AG09309 (cell line): Measurements from ENCODE around the gene GOLGA5.
"Not testable (repeated sequence)": the region's sequence is repeated elsewhere in the genome, so short reads cannot be mapped to it uniquely, and the experiment has no call there.

ENCODE experiments used
- DNase-seq: peaks from one replicate; pipeline ENCODE4 v3.0.0-alpha.2; 2010; ENCODE audit warnings: low read depth
- H3K4me3 ChIP-seq: 2 replicates; pipeline ENCODE4 v1.5.1; 2011; ENCODE audit warnings: mild to moderate bottlenecking, low read depth, low read length, moderate library complexity; ENCODE audit not compliant: control insufficient read depth
- CTCF ChIP-seq: IDR thresholded peaks from 2 replicates; pipeline ENCODE4 v1.5.1; 2011; ENCODE audit warnings: mild to moderate bottlenecking, low read depth, low read length, inconsistent platforms; ENCODE audit not compliant: insufficient read depth, control insufficient read depth; ENCODE audit errors: missing control alignments

GOLGA5 gene

DNA sequence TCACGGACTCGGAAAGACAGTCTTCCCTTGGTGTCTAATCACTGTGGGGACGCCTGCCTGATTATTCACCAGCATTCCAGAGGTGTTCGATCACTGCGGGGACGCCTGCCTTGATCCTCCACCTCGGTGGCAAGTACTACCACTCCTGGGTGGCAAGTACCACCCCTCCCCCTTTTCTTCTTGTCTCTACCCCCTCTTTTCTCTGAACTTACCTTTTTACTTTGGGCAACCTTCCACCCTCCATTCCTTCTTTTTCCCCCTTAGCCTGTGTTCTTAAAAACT, 33.6 kb upstream of the GOLGA5 start:
- no peak overlapping the region for H3K4me3 ChIP-seq
- DNase-seq, result no peak

DNA sequence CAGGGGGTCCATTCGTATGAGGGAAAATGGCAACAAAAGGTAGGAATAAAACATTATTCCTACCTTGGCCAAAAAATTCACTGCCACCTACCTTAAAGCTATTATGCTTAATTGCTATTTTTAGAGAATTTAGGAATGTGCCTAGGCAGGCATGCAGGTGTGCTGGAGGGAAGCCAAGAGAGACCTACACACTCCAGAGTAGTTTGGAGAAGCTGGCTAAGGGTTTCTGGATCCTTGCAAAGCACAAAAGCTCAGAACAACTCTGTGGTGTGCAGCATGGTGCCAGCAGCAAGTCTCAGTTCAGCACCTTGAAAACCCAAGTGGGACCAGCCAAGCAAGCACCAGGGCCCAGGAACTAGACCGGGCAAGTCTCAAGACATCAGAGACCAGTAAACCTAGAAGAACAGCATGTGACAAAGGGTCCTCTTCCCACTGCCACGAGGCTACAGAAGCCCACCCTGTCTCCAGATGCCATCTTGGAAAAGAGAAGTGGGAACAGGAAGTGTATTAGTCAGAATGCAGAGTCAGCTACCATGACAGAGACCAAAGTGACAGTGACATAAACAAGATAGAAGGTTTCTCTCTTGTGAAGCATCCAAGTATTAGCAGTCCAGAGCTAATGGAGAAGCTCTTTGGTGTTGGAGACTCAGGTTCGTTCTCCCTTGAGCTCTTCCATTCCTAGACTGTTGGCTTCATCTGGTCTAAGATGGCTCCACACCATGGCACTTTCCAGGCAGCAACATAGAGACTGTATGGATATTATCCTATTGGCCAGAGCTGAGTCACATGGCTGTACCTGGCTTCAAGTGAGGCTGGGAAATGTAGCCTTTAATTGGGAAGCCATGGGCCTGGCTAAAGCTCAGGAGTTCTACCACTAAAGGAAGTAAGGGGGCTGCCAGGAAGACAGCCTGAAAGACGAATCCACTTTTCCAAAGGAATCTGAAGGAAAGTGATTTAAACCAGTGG, 30.2 kb upstream of the GOLGA5 start:
- not testable (repeated sequence) for DNase-seq, H3K4me3 ChIP-seq

More for the DNA sequence above, 33.6 kb upstream of the GOLGA5 start:
- TF ChIP-seq CTCF, result no peak

DNA sequence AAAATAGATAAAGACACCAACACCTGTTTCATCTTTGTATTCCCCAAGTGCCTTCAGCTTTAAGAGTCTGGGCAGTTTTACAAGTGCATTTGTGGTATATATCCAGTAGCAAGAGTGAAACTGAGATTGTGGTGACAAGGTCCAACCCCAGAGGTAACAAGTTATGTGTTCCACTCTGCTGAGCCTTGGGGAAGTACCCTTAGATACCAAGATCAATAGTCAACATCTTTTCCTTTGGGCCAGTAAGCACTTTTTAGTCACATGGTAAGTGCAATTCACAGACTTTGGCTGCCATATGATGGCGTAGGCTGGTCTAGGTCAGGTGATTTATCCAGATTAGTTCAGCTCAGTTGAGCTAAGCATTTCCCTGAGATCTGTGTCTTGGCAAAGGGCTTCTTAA, 25.9 kb upstream of the GOLGA5 start:
- not testable (repeated sequence) for DNase-seq, H3K4me3 ChIP-seq

DNA sequence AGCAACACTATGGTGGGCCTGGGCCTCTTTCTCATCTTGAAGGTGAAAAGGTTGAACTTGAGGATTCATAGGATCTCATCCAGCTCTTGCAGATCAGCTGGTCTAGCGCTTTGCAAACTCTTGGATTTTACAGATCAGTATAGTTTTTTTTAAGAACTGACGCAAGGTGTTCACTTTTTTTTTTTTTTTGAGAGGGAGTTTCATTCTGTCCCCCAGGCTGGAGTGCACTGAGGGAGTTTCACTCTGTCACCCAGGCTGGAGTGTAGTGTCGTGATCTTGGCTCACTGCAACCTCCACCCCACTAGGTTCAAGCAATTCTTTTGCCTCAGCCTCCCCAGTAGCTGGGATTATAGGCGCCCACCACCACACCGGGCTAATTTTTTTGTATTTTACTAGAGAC, 25.3 kb upstream of the GOLGA5 start:
- no peak overlapping the region for H3K4me3 ChIP-seq
- DNase-seq, result no peak
- TF ChIP-seq CTCF, result no peak

DNA sequence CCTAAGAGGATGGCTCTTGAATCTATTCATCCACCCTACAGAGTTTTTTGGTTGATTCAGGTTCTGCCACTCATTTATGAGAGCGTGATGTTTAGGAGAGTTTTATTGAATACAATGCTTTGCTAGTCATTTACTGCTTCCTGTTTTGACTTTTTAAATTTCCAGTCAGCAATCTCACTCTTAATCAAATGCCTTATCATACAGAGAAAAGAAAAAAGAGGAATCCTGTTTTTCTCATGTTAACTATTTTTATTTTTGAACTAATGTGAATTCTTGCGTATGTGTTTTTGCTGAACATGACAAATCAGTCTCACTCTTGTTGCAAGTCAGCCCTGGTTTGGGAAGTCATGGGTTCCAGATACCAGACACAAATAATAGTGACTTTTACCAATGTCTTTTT, 23.6 kb upstream of the GOLGA5 start:
- DNase-seq, result no peak
- no peak overlapping the region for H3K4me3 ChIP-seq
- no peak for TF ChIP-seq CTCF

DNA sequence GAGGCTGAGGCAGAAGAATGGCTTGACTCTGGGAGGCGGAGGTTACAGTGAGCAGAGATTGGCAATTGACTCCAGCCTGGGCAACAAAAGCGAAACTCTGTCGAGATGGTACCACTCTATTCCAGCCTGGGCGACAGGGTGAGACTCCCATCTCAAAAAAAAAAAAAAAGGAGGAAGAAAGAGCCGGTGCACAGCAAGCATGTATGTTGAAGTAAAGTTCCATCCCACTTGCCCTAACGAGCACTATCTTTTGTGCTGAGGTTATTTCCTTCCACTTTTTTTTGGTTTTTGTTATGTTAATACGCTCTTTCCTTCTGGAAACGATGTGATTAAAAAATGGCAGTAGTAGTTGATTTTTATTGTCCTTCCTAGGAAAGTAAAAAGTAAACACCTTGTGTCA, 19.5 kb upstream of the GOLGA5 start:
- DNase-seq, result no peak
- no peak overlapping the region for H3K4me3 ChIP-seq
- no peak for TF ChIP-seq CTCF

- not testable (repeated sequence) for DNase-seq
Measured at GRCh38 chr14:92775292-92775691, 18.8 kb upstream of the GOLGA5 start.

GRCh38 chr14:92778868-92779565, 15.1 kb upstream of the GOLGA5 start:
- H3K4me3 ChIP-seq, DNase-seq: not testable (repeated sequence)

More at GRCh38 chr14:92775292-92775691, 18.8 kb upstream of the GOLGA5 start:
- H3K4me3 ChIP-seq, result not testable (repeated sequence)
